RWPE2 (cell line): Measurements from ENCODE around the gene LRP3.

Source experiments
- ATAC-seq: fragments of 200-7000 bp; cut with Tn5 transposase; 3 replicates; pipeline ENCODE4 v1.9.1; 2021; ENCODE audit warnings: low read depth
- DNase-seq: peaks from one replicate; pipeline ENCODE4 v3.0.0-alpha.2; 2020; ENCODE audit warnings: low spot score
- H3K27ac ChIP-seq: fragments of 450-650 bp; 2 replicates; pipeline ENCODE4 v1.5.1; 2017; ENCODE audit warnings: mild to moderate bottlenecking; ENCODE audit not compliant: poor library complexity, severe bottlenecking
- H3K27me3 ChIP-seq: fragments of 250-450 bp; sonication (Bioruptor Pico); 2 replicates; pipeline ENCODE4 v1.5.1; 2021; ENCODE audit warnings: mild to moderate bottlenecking, moderate library complexity; ENCODE audit not compliant: insufficient read depth, poor library complexity, severe bottlenecking
- H3K36me3 ChIP-seq: fragments of 250-450 bp; sonication (Bioruptor Pico); 2 replicates; pipeline ENCODE4 v1.5.1; 2020; ENCODE audit warnings: low read depth, mild to moderate bottlenecking, moderate library complexity
- H3K4me1 ChIP-seq: fragments of 250-450 bp; sonication (Bioruptor Pico); 2 replicates; pipeline ENCODE4 v1.5.1; 2021; ENCODE audit warnings: mild to moderate bottlenecking, moderate library complexity; ENCODE audit not compliant: insufficient read depth, poor library complexity, severe bottlenecking
- H3K4me3 ChIP-seq: fragments of 250-450 bp; sonication (Bioruptor Pico); 2 replicates; pipeline ENCODE4 v1.5.1; 2021; ENCODE audit warnings: mild to moderate bottlenecking, moderate library complexity; ENCODE audit not compliant: severe bottlenecking
- H3K9me3 ChIP-seq: fragments of 250-450 bp; sonication (Bioruptor Pico); 2 replicates; pipeline ENCODE4 v1.5.1; 2021; ENCODE audit warnings: mild to moderate bottlenecking, moderate library complexity; ENCODE audit not compliant: severe bottlenecking
- TF ChIP-seq, protein P1 (sequence below): fragments of 450-650 bp; IDR thresholded peaks from one replicate; pipeline ENCODE4 v1.5.1; 2017; ENCODE audit warnings: mild to moderate bottlenecking, moderate library complexity; ENCODE audit not compliant: poor library complexity, severe bottlenecking

The LRP3 gene

DNA sequence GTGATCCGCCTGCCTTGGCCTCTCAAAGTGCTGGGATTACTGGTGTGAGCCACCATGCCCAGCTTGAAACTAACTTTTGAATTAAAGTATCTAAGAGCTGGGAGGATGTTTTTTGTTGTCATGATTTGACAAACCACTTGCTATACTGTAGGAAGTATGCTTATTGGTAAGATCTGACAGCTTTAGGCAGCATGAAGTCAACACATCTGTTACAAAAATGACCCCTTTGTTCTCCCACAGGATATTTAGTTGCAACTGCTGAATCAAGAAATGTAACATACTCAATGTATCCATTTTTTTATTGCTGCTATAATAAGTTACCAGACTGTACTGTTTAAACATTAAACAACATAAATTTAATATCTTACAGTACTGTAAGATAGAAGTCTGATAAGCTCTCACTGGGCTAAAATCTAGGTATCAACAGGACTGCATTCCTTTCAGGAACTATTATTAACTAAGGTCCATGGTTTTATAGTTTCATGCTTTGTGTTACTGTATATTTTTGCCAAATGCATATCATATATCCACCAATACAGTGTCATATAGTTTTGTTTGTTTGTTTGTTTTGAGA lies 22.8 kb upstream of the LRP3 start:
- H3K27ac ChIP-seq, result no peak overlapping the region
- H3K9me3 ChIP-seq, result no peaks in the 10 kb centered on the region
- TF ChIP-seq, protein P1, sequence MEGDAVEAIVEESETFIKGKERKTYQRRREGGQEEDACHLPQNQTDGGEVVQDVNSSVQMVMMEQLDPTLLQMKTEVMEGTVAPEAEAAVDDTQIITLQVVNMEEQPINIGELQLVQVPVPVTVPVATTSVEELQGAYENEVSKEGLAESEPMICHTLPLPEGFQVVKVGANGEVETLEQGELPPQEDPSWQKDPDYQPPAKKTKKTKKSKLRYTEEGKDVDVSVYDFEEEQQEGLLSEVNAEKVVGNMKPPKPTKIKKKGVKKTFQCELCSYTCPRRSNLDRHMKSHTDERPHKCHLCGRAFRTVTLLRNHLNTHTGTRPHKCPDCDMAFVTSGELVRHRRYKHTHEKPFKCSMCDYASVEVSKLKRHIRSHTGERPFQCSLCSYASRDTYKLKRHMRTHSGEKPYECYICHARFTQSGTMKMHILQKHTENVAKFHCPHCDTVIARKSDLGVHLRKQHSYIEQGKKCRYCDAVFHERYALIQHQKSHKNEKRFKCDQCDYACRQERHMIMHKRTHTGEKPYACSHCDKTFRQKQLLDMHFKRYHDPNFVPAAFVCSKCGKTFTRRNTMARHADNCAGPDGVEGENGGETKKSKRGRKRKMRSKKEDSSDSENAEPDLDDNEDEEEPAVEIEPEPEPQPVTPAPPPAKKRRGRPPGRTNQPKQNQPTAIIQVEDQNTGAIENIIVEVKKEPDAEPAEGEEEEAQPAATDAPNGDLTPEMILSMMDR, result no peak
- no peaks in the 10 kb centered on the region for H3K36me3 ChIP-seq
- H3K4me1 ChIP-seq, result peaks cover 5% of the 10 kb centered on the region
- no peak for ATAC-seq
- H3K27me3 ChIP-seq, result no peaks in the 10 kb centered on the region
- no peak for DNase-seq
- H3K4me3 ChIP-seq, result no peak overlapping the region

DNA sequence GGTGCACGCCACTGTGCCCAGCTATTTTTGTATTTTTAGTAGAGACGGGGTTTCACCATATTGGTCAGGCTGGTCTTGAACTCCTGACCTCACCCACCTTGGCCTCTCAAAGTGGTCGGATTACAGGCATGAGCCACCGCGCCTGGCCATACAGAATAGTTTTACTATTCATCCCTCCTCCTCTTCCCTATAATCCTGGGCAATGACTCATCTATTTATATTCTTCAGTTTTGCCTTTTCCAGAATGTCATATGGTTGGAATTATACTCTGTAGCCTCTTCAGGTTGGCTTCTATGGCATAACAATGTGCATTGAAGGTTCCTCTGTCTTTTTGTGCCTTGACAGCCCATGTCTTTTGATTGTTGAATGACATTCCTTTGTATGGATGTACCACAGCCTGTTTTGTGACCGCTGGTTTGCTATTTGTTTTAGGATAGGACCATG lies 22.2 kb upstream of the LRP3 start:
- no peak for DNase-seq
- no peaks in the 10 kb centered on the region for H3K9me3 ChIP-seq
- no peak overlapping the region for H3K4me3 ChIP-seq
- no peaks in the 10 kb centered on the region for H3K27me3 ChIP-seq
- ATAC-seq, result no peak
- TF ChIP-seq, protein P1, result no peak
- no peaks in the 10 kb centered on the region for H3K36me3 ChIP-seq
- peaks cover 5% of the 10 kb centered on the region for H3K4me1 ChIP-seq
- no peak overlapping the region for H3K27ac ChIP-seq

DNA sequence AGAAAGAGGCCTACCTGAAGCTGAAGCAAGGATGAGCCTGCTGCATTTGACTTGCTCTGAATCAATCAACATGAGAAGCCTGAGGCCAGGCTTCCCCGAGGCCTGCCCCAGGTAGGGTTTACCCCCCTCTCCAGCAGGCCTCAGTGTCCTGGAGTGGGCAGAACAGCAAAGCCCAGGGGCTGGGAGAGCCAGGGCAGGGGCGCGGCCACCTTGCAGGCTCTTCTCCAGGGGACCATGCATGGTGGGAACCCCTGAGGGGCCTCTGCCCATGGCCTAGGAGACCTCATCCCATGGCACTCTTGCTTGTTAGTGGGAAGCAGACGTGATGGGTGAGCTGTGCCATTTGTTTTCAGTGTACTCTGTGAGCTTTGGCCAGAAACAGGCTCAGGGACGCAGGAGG lies 19.9 kb upstream of the LRP3 start:
- TF ChIP-seq, protein P1, result no peak
- DNase-seq (no peak), ATAC-seq (no peak)
- Histone ChIP-seq H3K36me3 (no peaks in the 10 kb centered on the region), H3K27ac (no peak overlapping the region), H3K27me3 (no peaks in the 10 kb centered on the region), H3K9me3 (no peaks in the 10 kb centered on the region), H3K4me1 (peaks cover 5% of the 10 kb centered on the region), H3K4me3 (no peak overlapping the region)

DNA sequence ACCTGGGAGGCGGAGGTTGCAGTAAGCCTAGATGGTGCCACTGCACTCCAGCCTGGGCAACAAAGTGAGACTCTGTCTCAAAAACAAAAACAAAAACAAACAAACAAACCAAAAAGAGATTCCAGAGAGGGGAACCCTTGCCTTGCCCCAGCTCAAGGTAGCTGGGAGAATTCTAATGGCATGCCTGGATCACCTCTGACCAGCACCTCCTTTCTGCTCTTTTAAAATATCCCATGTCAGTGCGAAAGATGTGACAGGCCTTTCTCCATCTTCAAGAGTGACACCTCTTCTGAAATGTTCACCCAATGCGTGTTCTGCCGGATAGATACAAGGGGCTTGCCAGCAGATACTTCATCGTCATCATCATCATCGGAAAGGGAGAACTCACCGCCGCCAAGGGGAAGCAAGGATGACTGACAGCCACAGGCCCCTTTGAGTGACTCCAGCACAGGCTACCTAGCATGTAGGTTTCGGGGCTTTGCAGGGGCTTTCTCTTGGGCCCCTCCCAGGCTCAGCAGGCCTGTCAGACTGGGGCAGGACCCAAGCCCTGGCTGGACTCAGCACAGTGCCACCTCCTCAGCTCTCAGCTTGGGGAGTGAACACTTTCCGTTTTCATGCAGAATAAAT lies 18.9 kb upstream of the LRP3 start:
- Histone ChIP-seq H3K4me3 (no peak overlapping the region), H3K36me3 (no peaks in the 10 kb centered on the region), H3K27ac (no peak overlapping the region), H3K9me3 (no peaks in the 10 kb centered on the region), H3K4me1 (peaks cover 5% of the 10 kb centered on the region), H3K27me3 (no peaks in the 10 kb centered on the region)
- TF ChIP-seq, protein P1, result no peak
- DNase-seq (no peak), ATAC-seq (no peak)
